GM19239 (cell line): ENCODE measurements around the gene GMPPB.
A peak's percentile ranks its signal among the peaks of the same experiment; 100 is the strongest.
"Not testable (repeated sequence)": the region's sequence is repeated elsewhere in the genome, so short reads cannot be mapped to it uniquely, and the experiment has no call there.

Experiments used
- DNase-seq: peaks from one replicate; pipeline ENCODE4 v3.0.0; 2011; ENCODE audit warnings: low spot score; ENCODE audit not compliant: insufficient read length
- FAIRE-seq: peaks from 2 replicates; lab custom pipeline; 2011; peaks lifted over from hg19 to GRCh38; lab: Jason Lieb, UNC

The GMPPB gene

DNA sequence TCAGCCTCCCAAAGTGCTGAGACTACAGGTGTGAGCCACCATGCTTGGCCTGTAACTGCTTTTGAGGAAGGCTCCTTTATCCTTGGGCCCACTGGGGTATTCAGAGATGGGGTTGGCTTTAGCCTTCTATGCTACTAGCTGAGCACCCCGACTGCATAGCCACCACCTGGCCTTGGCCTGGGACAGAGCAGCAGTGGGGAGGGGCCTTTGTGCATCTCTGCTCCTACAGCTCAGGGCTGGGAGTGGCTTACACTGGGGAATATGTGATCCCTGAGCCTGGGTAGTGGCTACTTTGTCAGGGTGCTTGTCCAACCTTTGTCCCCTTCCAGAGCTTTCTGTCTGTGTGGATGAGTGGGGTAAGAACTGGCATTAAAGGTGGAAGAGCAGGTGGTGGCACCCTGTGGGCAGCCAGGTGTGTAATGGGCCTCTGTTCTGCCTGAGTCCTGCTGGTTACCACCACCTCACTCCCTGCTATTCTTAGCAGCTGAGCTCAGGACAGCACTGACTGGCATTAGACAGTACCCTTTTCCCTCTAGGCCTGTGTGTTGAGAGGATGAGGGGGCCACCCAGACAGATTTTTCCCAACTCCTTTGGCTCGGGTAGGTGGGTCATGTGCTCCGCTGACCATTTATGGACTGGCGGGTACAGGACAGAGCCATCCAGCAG, 28.3 kb downstream of the GMPPB start:
- FAIRE-seq, result not testable (repeated sequence)

GRCh38 chr3:49694409-49695070, 29.2 kb downstream of the GMPPB start:
- DNase-seq, FAIRE-seq: not testable (repeated sequence)

More for the DNA sequence above, 28.3 kb downstream of the GMPPB start:
- not testable (repeated sequence) for DNase-seq

- DNase-seq, FAIRE-seq: not testable (repeated sequence)
These were observed 32.3 kb downstream of the GMPPB start for GRCh38 chr3:49691481-49691880.

- FAIRE-seq, DNase-seq: not testable (repeated sequence)
These were observed 32.9 kb downstream of the GMPPB start for GRCh38 chr3:49690856-49691255.

GRCh38 chr3:49689908-49690624, 33.7 kb downstream of the GMPPB start:
- not testable (repeated sequence) for DNase-seq, FAIRE-seq

DNA sequence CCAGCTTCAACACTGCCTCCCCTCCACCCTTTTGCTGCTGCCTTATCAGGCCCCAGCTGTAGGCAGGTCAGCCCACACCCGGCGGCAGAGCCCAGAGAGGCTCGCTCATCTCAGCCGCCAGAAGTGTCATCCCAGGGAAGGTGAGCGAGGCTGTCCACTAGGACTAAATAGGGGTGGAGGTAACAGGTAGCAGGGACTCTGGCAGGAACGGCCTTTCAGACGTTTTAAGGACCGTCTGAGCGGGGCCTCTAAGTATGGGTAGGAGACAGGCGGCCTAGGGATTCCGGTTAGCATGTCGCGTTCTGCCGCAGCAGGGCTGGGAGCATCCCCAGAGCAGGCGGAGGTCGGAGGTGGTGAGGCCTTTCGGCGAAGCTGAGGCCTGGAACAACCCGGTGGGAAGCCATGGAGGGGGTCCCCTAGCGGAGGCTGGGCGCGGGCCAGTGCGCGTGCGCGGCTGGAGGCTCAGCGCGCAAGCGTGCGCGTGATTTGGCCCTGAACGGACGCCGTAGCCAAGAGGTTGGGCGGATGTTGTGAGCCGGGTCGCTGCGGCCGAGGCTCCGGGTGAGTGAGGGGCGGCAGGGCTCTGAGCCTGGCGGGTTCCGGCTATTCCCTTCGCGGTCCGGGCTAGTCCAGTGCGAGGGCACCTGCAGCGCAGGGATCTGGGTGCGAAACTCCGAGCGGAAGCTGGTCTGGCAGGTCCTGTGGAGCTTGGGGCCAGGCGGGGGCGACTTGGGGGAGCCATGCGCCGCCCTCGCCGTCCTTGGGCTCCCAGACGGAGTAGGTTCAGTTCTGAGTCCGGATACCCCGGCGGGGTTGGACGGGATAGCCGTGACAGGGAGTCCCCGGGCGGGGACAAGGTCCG, 34.5 kb downstream of the GMPPB start, which contains the start of the genes MST1 and RNF123:
MST1 (minus strand) TSS at position 429 of the 862 bp plus-strand sequence. CDS start 783 bp downstream, outside the sequence.
RNF123 (plus strand) TSS at position 512 of the 862 bp plus-strand sequence. CDS start 1,609 bp downstream, outside the sequence.
- FAIRE-seq (peak; percentile 47), DNase-seq (peak; percentile 93)

DNA sequence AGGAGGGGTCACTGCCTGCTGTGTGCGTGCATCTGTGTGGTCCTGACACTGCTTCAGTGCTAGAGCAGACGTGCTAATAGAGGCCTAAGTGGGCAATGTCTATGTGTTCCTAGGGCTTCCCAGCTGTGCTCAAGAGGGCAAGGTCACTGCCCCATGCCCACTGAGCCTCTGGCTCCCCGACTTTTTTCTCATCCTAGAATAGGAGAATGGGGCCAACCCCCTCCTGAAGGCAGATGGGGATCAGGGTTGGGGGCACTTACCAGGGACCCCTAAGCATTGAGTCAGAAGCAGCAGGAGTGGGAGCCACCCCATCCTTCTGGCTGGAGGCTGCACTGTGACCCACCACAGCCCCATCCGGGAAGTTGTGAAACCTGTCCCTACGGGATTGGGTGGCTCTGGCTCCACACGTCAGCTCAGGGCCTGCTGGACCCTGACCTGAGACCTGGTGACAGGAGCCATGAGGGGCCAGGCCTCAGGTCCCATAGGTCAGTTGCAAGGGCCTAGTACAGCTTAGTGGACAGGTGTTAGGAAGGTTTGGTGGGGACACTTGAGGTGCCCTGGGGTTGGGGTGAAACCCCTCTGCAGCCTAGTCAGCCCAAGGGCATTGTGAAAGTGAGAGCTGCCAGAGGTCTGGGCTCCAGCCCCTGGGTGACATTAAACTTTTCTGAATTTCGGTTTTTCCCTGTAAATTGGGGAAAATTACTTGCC, 35.3 kb downstream of the GMPPB start:
- not testable (repeated sequence) for FAIRE-seq

DNA sequence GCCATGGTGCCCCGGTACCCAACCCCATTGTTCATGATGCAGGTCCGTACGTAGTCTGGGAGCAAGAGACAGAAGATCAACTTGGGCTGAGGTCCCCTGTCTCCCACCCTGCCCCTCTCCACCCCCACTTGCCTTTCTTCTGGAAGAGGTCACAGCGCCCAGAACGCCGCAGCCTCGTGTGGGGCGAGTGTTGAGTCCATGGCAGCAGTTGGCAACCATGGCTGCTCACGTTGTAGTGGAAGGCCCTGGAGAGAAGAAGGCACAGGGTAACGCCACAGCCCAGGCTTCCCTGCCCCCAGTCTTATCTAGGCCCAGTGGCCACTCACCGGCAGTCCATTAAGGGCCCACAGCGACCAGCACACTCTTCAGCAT, 36.3 kb downstream of the GMPPB start:
- FAIRE-seq, DNase-seq: not testable (repeated sequence)

More for the DNA sequence above, 35.3 kb downstream of the GMPPB start:
- DNase-seq, result not testable (repeated sequence)

GRCh38 chr3:49686769-49687423, 36.9 kb downstream of the GMPPB start:
- DNase-seq, FAIRE-seq: not testable (repeated sequence)

DNA sequence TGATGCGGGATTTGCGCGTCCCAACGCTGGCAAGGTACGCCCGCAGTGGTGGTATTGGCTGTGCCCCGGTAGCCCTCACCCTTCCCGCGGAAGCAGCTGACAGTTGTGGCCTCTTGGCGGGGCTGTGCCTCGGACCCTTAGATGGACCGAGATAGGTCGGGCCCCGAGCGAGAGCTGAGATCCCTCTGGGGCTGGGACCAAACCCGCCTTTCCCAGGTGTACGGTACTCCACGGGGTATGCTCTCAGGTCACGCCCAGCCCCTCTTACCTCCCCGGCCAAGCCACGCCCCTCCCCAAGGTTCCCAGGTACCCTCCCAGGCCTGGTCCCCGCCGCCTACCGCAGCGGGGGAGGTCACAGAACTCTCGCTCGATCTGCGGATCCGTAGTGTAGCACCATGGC, 37.4 kb downstream of the GMPPB start:
- FAIRE-seq, DNase-seq: not testable (repeated sequence)

- not testable (repeated sequence) for DNase-seq, FAIRE-seq
These were observed 37.9 kb downstream of the GMPPB start for GRCh38 chr3:49685846-49686245.

DNA sequence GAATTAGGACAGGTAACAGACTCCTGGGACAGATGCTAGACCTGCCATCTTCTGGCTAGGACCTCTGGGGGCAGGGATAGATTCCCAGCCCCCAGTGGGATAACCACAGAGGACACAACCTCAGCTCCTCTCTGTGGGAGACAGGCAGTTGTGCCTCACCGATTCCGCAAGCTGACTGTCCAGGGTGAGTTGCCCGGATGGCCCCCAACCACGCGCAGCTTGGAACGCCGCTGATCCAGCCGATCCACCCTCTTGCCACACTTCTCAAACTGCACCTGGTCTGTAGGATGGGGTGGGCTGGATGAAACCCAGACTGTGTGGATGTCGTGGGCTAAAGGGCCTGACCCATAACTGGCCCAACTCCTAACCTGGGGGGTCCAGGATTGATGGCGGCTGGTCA, 38.6 kb downstream of the GMPPB start:
- not testable (repeated sequence) for FAIRE-seq, DNase-seq

GRCh38 chr3:49684453-49684852, 39.3 kb downstream of the GMPPB start:
- not testable (repeated sequence) for DNase-seq, FAIRE-seq

GRCh38 chr3:49683162-49683561, 40.6 kb downstream of the GMPPB start:
- FAIRE-seq (no peak), DNase-seq (no peak)

DNA sequence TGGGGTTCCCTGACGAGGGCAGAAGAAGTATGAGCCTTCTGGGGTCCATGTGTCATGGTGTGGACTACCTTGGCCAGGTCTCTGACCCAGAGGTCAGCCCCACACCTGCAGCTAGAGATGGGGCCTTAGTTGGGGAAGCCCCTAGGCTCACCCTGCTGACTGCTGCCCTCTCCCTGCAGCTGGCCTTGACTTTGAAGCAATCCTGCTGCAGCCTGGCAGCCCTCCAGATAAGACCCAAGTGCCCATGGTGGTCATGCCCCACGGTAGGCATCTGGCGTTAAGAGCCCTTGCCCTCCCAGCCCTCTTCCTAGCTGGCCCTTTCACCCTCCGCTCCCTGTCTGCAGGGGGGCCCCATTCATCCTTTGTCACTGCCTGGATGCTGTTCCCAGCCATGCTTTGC, 42.2 kb downstream of the GMPPB start:
- DNase-seq, result no peak
- no peak for FAIRE-seq

DNA sequence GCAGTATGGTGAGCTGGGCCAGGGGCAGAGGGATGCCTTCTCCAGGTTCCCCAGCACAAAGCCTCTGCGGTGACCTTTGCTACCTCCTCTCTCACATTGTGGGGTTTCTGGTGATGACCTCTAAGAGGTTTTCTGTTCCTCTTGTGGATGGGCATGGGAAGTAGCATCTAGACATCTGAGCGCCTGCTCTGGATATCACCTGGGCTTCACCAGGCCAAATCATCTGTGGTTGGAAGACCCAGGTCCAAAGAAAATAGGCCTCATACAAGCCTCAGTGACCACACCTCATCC, 42.6 kb downstream of the GMPPB start:
- no peak for DNase-seq
- no peak for FAIRE-seq

GRCh38 chr3:49680493-49681231, 43.1 kb downstream of the GMPPB start:
- DNase-seq (no peak), FAIRE-seq (no peak)

GRCh38 chr3:49675912-49676311, 47.8 kb downstream of the GMPPB start:
- FAIRE-seq, result no peak
- DNase-seq, result no peak
